Measurements from ENCODE around the gene FGD5.

DNA sequence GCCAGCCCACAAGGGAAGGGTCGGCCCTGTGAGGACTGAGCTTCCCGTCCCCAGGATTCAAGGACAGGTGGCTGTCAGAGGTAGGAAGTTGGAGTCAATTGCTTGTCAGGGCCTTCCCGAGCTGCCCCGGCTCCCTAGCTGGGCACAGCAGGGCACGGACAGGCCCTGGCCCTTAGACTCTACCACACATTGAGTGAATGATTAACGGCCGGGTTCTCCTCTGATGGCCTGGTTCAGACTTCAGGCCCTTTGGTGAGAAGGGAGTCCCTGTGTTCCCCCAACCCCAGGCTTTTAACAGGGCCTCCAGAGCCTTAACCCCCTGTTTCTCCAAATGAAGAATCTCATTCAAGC, 16.4 kb upstream of the FGD5 start:
- TF ChIP-seq, protein P1, sequence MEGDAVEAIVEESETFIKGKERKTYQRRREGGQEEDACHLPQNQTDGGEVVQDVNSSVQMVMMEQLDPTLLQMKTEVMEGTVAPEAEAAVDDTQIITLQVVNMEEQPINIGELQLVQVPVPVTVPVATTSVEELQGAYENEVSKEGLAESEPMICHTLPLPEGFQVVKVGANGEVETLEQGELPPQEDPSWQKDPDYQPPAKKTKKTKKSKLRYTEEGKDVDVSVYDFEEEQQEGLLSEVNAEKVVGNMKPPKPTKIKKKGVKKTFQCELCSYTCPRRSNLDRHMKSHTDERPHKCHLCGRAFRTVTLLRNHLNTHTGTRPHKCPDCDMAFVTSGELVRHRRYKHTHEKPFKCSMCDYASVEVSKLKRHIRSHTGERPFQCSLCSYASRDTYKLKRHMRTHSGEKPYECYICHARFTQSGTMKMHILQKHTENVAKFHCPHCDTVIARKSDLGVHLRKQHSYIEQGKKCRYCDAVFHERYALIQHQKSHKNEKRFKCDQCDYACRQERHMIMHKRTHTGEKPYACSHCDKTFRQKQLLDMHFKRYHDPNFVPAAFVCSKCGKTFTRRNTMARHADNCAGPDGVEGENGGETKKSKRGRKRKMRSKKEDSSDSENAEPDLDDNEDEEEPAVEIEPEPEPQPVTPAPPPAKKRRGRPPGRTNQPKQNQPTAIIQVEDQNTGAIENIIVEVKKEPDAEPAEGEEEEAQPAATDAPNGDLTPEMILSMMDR (conservative IDR thresholded peaks at IDR 0.05; ENCODE audit: low read depth, low read length): no peak
- TF ChIP-seq EZH2 (IDR thresholded peaks at IDR 0.05; ENCODE audit: borderline replicate concordance, low read depth, low read length, poor library complexity, severe bottlenecking): no peak

Measured in A673 (cell line).